ENCODE data around the gene PLXDC2.

PLXDC2 gene

DNA sequence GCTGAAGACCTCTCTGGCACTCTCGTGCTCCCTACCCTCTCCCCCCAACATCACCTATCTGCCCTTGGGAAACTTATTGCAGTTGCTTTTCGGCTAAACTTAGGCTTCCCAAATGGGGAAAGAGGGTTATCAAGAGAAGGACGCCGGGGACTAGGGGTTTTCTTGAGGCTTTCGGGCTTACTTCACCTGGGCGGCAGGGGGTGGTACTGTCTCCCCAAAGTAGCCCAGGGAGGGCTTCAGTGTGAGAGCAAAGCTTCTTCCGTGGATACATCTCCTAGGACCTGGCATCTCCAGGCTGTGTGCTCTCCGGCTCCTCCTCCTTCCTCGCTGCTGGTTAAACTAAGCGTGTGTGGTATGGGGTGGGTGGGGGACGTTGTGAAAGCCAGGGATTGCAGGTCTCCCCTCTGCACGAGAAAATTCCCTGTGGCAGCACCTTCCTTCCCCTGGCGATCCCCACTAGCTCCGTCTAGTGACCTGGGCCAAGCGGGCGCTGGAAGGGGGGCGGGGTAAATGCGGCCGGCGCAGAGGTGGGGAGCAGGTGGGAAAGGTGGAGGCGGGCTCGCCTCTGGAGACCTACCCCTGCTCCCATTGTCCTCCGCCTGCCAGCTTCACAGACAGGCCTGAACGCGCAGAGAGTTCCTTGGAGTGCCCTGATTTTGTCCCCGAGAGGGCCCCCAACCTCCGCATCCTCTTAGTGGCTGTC lies 1.1 kb downstream of the PLXDC2 start:
- no peak for DNase-seq

DNA sequence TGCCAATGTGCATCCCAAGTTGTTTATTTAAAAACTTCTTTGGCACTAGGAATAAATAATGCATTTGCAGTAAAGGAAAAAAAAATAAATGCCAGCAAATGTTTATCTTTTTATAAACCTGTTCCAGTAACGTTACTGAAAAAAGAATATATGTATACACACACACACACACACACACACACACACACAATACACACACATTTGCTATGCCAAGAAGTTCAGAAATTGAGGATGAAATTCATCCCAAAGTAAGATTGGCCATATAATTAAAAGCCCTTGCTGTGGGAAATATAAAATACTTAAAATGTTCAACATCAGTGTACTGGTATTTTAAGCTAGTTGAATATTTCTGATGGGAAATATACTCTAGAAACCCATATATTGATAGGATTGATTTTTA lies 2.6 kb downstream of the PLXDC2 start:
- DNase-seq = no peak

DNA sequence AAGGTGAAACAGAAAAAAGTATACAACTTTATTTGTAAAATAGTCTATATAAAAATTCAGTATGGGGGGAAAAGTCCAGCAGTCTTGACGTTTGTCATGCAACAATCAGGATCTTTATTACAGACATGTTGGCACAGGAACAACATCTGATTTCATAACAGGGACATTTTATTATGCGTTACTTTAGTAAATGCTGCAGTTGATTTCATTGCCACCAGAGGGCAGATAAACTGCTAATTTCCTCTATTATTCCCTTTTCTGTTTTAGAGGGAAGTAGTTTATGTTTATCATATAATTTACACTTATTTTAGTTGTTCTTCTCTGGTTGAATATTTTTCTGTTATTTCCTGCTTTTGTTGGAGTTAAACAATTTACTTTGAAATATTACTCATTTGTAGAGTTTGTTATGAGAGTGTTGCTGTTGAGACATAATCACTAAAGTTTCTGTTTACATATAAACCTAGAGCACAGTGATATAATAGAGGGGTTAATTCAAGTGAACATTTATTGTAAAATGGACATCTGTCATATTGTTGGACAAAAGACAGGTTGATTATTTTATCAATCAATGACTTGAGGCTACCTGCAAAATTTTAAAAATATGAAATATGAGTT lies 3.3 kb downstream of the PLXDC2 start:
- DNase-seq = no peak

DNA sequence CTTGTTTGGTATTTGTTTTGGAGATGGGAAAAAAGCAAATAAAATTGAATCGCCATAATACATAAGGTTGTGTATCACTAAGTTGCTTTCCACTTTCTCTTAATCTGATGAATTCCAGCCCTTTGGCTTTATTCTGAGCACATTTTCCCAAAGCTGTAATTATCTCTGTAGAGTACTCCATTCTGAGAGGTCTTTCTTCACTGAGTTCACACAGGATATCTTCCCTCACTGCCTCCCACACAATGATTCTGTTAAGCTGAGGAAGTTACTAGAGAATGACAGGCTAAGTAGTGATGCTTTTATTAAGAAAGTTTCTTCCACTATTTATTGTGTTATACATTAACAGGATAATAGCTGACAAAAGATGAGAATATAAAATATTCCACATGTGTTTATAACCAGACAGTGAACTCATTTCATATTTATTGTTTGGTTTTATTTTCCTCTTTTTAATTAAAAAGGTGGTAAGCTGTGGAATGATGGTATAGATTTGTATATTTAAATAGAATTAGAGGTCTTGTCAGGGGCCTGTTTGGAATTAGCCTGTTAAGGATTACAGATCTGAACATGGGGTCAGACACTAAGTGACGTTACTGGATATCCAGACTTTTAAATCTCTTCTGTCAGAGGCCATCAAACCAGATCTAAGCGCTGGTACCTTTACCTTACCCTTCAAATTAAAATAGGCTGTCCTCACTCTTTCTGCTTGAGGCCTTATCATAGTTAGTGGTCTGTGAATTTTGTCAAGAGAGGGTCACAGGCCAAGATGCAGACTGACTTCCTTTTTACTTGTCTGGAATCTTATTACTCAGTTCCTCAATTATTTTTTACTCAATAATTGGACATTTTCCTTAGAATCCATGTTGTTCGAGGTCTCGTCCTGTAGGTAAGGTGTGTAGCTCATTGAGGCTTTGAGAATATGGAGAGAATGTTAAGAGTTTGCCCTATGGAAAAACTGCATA lies 8.4 kb downstream of the PLXDC2 start:
- DNase-seq = no peak

DNA sequence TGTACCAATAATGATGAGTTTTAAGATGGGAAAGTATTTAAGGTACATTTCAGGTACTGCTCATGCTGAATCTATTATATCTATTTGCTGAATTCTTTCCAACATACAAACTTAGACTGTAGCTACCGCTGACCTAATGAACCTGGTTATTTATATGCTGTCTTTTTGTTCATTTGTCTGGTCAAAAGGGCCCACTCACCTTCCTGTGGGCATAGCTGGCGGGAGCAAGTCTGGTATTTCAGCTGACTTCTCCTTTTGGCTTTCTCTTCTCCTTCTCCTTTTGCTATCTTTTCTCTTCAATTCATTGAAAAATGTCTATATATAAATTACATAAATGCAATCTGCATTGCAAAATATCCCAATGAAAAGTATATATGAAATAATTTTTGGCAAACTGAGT lies 9.5 kb downstream of the PLXDC2 start:
- no peak for DNase-seq

DNA sequence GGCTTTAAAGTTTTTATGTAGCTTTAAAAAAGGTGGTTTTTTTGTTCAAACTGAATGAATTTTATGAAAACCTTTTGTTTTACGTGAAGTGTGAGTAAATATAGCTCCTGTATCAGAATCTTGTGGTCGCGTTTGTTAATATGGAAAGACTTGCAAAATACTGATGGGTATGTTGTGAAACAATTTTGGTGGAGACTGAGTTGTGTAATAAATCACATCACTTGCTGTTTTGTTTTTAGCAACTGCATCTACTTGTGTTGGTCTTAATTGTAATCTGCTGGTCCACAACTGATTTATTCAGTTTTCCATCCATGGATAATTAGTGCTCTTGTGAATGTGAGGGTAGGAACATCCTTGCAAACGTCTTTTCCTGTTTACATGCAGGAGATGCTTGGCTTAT lies 10.5 kb downstream of the PLXDC2 start:
- no peak for DNase-seq

DNA sequence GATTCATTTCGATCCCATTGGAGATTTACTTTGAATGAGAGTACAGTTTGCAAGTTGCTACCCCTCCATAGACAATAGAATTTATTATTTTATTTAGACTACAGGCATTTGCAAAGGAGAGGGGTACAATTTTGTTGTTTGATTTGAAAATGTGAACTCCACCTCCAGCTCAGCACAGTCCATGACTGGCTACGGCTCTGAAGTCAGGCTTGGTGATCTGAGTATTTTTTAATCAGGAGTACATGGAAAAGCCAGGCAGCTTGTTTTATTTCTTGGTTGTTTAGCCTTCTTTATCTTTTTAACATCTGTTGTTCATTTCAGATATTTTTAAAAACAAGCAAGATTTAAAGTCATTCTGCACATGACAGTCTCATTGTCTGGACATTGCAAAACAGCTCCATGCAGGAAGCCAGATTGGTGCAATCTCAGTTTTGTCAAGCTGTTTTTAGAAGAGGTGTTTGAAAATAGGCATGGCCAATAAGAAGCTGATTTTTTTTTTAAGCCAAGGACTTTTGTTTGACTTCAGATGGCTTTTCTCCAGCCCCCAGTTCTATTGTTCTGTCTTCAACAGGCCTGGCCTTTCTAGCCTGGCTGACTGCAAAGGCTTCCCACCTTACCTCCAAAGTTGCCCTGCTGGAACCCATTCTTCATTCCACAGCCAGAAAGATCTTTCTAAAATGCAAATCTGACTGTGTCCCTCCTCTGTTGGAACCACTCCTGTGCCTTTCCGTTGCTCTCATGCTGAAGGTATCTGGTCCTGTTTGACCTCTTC lies 12.2 kb downstream of the PLXDC2 start:
- no peak for DNase-seq

DNA sequence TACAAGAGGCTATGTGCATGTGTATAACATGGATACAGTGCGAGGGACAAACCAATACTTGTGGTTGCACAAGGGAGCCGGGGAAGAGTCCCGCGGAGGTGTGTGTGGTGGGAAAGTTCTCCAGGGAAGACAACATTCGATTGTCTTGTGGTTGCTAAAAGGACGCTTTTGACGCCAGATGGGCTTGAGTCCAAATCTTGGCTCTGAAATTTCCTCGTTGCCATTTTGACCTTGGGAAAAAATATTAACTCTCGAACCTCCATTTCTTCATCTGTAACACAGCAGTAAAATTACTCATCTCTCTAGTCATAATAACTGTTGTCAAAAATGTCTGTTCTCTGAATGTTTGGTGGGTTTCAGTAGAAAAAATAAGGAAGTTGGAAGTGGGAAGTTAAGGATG lies 16.5 kb downstream of the PLXDC2 start:
- no peak for DNase-seq

DNA sequence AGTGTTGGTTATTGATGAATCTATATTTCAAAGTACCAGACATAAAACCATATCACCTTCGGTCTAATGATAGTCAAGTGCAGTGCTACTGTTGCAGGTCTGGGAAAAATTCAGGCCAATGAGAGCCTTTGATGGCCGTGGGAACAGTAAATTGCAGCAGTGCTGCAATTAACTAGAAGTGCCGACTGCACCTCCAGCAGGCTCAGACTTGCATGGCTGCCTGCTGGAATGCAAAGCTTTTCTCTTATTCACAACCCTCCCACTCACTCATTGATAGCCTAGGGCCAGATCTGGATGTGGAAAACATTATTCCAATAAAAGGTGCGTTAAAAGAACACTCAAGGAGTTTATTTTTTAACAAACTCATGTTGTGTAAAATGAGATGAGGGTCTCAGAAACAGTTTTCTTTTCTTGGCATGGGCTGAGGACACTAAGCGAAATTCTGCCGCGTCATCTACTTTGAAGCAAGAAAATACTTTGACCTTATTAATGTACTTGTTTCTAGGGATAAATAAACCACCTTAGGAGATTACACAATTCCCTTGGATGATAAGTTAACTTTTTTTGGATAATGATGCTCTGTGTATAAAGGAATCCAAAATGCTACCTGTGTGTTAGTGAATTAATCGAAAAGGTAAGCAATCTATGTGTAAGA lies 17.1 kb downstream of the PLXDC2 start:
- DNase-seq = no peak

DNA sequence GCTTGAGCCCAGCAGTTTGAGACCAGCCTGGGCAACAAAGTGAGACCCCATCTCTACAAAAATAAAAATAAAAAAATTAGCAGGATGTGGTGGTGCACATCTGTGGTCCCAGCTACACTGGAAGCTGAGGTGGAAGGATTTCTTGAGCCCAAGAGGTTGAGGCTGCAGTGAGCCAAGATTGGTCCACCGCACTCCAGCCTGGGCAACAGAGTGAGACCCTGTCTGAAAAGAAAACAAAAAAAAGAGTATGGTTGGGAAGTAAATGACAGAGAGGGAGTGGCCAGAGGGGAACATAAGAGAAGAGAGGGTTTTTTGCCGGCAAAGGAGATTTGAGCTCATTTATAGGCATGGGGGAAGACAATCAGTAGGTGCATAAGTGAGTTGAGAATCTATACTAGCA lies 19.7 kb downstream of the PLXDC2 start:
- no peak for DNase-seq

DNA sequence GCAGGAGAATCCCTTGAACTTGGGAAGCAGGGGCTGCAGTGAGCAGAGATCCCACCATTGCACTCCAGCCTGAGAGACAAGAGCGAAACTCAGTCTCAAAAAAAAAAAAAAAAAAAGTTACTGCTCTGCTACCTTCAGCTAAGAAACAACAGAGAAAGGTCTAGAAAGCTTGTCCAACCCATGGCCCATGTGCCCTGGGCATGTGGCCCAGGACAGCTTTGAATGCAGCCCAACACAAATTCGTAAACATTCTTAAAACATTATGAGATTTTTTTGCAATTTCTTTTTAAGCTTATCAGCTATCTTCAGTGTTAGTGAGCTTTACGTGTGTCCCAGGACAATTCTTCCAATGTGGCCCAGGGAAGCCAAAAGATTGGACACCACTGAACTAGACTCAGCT lies 22.9 kb downstream of the PLXDC2 start:
- DNase-seq = no peak

DNA sequence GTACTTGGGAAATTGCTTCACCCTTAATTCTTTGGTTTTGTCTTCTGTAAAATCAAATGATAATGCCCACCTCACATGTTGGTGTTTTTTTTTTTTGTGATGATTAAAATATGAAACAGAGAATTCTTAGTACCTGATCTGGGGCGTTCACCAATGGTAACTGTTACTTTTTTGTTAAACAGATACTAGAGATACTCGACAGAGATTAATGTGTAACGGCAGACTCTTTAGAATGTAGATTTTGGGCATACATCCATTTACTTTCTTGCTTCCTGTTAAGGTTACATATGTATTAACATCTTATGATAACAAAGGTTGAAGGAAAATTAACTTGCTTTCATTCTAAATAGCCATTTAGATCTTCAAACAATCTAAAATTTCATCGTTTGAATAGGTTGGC lies 23.3 kb downstream of the PLXDC2 start:
- DNase-seq = no peak

DNA sequence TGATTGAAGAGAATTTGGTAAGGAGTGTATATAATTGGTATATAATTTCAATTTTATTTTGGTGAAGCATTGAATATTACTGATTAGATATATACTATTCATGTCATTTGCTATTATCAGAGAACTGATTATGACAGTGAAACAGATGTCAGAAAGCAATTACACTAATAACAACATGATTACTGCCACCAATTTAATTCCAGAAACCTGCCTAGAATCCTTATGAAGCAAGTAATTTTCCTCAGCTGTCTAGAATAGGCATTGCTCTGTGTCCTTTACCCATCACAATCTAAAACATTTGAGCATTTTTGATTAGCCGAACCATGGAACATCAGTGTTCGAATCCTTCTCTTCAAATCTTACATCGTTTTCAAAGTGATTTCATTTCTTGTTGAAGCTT lies 24.5 kb downstream of the PLXDC2 start:
- no peak for DNase-seq

DNA sequence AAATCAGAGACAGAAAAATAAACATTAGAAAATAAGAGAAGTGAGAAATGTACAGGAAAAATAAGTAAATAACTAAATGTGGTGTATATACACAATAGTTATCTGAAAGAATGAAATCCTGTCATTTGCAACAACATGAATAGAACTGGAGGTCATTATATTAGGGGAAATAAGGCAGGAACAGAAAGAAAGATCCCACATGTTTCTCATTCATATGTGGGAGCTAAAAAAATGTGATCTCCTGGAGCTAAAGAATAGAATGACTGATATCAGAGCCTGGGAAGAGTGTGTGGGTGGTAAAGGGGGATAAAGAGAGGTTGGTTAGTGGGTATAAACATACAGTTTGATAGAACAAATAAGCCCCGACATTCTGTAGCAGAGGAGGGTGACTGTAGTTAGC lies 27.3 kb downstream of the PLXDC2 start:
- no peak for DNase-seq

DNA sequence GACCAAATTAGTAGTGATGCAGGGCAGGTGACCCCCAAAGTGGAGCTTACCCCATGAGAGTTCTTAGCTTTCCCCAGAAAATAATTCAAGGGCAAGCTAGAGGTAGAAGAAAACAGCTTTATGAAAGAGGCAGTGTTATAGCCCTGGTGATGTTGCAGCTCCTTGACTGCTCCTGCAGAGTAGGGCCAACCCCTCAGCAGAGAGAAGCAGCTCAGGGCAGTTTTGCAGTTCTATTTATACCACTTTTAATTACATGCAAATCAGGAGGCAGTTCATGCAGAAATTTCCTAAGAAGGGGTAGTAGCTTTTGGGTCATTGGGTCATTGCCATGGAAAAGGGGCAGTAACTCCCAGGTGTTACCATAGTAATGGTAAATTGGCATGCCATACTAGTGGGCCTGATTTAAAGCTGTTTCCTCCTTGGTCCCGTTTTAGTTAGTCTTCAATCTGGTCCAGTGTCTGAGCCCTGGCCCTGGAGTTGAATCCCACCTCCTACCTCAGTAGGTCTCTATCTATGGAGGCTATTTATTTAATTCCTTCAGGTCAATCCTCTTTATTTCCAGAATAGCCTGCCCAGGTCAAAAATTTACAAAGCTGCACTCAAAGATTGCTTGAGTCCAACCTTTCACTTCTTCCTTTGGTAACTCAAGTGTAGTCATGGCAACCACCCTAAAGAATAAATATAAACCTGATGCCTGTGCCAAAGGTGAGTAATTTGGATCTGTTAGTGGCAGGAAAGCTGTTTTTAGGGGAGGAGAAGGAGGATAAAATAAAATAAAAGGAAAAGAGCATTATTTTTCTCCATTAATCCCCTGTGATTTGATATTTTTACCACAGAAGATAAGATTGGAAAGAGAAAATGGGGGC lies 29.5 kb downstream of the PLXDC2 start:
- DNase-seq = no peak

DNA sequence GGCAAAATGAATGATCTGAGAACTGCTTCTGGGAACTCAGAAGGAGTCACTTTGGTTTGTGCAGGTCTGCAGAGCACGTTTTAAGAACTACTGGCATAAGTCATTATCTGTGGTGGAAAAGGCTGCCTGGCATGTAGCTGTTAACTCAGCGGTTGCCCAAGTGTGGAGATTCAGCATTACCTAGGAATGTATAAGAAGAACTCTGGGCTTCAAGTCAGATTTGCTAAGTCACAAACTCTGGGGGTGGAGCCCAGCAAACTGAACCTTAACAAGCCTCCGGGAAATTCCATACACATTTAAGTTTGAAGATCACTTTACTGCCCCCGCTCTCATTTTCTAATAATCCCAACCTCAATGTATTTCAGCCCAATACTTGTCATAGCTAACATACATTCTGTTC lies 31.1 kb downstream of the PLXDC2 start:
- DNase-seq = no peak

DNA sequence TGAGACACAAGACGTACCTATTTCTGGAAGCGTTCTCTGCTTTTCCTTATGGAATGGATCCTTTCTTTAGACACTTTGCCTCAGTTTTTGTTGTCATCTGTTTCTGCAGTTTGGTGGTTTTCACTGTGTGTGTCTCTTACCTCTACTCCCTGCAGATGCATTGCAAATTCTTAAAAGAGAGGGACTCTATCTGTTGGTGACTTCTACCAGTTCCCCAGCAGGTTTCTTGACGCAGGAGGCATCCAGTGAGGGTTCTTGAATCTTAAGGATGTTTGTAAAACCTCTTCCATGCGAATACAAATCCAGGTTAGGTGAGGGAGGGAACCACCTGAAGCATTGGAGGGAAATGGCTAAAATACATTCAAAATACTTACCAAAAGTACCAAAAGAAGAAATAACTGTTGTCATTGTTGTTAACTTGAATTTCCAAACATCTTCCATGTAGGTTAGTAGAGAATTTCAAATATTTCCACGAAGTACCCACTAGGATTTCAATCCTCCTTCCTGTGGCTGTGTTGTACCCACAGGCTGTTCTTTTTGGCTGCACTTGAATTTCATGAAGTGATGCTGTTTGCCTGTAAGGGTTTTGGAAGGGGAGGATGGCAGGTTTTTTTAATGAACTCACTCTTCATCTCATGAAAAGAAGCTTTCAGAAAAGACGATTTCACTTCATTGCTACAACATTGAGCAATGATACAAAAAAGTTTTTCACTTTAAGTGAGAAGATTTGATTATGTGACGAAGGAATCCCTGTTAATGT lies 32.2 kb downstream of the PLXDC2 start:
- DNase-seq = no peak

DNA sequence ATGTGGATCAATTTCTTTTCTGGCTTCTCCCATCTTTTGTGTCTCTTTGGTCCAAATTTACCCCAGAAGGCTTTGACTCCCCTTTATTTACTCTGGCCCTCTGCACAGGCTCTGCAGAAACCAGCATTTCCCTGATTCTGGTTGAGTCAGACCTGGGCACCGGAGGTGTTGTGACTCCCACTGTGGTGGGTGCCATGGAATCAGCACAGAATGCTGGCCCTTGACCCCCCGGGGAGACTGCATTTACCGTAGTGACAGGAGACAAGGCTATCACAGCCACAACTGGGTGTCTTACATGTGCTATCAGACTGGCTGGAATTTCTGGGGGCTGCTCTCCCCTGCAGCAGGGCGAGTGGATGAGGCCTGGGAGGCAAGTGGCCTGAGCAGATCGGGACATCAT lies 37.6 kb downstream of the PLXDC2 start:
- no peak for DNase-seq

DNA sequence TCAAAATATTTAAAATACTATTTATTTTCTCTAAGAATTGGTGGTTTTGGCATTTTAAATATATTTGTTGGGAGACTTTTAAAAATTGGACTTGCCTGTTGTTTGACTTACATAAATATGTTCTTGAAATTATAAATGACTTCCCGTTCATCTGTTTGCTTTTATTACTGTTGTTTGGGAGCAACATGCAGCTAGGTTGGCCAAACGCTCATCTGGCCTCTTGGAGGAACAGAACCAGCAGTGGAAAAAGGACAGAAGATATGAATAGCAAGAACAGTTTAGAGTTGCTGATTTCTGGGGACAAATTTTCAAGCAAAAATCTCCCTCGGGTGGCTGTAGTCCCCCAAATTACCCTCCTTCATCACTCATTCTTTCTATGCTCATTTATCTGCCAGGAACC lies 41.6 kb downstream of the PLXDC2 start:
- no peak for DNase-seq

DNA sequence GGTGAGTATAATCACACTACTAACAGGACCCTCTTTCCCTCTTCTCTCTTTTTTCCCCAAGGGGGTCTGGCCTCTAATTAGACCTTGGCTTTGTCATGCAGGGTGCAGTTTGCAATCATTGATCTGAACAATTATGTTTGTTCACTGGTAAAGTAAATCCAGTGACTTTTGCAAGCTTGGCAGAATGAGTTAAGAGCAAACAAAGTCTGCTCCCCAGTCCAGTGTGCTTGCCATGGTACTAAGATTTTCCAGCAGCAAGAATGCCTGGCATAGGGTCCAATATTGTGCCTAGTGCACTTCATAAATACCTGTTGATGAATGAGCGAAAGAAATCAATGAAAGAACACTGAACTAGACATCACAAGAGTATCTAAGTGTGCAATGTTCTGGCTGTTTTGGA lies 43.9 kb downstream of the PLXDC2 start:
- no peak for DNase-seq

Data from stimulated activated CD4-positive, alpha-beta T cell treated with anti-CD3 and anti-CD28 coated beads, Interleukin-4, amount 100 ng/mL, for 1 hour (primary cell).